Measurements from ENCODE around the gene ARHGAP6. TPM values are rescaled to one million over a fixed set of nuclear protein-coding genes. Genes with fewer than 3 reads are reported as not detected.
"Not testable (repeated sequence)": the region's sequence is repeated elsewhere in the genome, so short reads cannot be mapped to it uniquely, and the experiment has no call there.

Gene ARHGAP6
- polyA plus RNA-seq, 1 experiment, result 1.3 TPM

DNA sequence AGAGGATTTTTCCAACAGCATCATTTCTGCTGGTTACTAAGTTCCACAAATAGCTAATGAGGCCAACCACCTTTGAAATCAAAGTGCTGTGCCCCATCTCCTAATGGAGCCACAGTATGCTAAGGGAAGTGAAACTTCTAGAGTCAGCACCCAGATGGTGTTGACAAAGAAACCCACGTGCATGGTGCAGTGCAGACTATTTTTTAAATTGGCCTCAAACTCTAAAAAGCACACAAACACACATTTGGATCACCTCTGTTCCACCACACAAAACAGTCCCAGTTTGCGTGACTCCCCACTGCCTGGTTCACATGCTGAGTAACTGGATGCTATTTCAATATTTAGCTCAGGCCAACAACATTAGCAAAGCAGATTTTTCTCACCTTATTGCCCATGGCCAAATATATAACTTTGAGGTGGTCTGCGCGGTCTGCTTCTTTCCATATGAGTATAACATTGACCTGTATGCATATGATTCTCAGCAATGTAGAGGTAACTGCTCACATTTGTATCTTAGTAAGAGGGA is 302.6 kb downstream of the ARHGAP6 start:
- TF ChIP-seq, protein P1, sequence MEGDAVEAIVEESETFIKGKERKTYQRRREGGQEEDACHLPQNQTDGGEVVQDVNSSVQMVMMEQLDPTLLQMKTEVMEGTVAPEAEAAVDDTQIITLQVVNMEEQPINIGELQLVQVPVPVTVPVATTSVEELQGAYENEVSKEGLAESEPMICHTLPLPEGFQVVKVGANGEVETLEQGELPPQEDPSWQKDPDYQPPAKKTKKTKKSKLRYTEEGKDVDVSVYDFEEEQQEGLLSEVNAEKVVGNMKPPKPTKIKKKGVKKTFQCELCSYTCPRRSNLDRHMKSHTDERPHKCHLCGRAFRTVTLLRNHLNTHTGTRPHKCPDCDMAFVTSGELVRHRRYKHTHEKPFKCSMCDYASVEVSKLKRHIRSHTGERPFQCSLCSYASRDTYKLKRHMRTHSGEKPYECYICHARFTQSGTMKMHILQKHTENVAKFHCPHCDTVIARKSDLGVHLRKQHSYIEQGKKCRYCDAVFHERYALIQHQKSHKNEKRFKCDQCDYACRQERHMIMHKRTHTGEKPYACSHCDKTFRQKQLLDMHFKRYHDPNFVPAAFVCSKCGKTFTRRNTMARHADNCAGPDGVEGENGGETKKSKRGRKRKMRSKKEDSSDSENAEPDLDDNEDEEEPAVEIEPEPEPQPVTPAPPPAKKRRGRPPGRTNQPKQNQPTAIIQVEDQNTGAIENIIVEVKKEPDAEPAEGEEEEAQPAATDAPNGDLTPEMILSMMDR (IDR thresholded peaks at IDR 0.05; ENCODE audit: insufficient read depth, low read depth, low read length), result no peak
- CTCF ChIA-PET, result no interaction called here
- DNase-seq (ENCODE audit: low read depth), result no peak
- POLR2A ChIA-PET, result no interaction called here
- Histone ChIP-seq H3K27me3 (ENCODE audit: control insufficient read depth, insufficient read depth, low read length) (no peaks in the 10 kb centered on the region), H3K36me3 (ENCODE audit: control insufficient read depth, insufficient read depth, low read length) (no peaks in the 10 kb centered on the region), H3K4me3 (ENCODE audit: low read depth, low read length) (no peak overlapping the region)

DNA sequence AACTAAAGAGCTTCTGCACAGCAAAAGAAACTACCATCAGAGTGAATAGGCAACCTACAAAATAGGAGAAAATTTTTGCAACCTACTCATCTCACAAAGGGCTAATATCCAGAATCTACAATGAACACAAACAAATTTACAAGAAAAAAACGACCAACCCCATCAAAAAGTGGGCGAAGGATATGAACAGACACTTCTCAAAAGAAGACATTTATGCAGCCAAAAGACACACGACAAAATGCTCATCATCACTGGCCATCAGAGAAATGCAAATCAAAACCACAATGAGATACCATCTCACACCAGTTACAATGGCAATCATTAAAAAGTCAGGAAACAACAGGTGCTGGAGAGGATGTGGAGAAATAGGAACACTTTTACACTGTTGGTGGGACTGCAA is 304.1 kb downstream of the ARHGAP6 start:
- H3K27me3 ChIP-seq (ENCODE audit: control insufficient read depth, insufficient read depth, low read length); H3K36me3 ChIP-seq (ENCODE audit: control insufficient read depth, insufficient read depth, low read length); POLR2A ChIA-PET; DNase-seq (ENCODE audit: low read depth); H3K4me3 ChIP-seq (ENCODE audit: low read depth, low read length); CTCF ChIA-PET: not testable (repeated sequence)

DNA sequence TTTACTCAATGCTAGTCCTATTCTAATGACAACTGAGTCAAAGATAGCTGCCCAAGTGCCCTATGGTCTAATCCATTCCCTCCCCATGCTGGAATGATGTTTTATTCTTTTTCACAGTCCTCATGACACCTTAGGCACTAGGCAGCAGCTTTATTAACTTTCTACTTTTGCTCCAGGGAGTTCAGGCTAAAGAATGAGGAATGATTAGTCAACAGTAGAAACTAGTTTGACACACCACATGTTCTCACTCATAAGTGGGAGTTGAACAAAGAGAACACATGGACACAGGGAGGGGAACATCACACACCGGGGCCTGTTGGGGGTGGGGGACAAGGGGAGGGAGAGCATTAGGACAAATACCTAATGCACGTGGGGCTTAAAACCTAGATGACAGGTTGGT is 309.8 kb downstream of the ARHGAP6 start:
- POLR2A ChIA-PET; H3K4me3 ChIP-seq (ENCODE audit: low read depth, low read length); CTCF ChIA-PET; DNase-seq (ENCODE audit: low read depth); H3K36me3 ChIP-seq (ENCODE audit: control insufficient read depth, insufficient read depth, low read length); H3K27me3 ChIP-seq (ENCODE audit: control insufficient read depth, insufficient read depth, low read length): not testable (repeated sequence)

DNA sequence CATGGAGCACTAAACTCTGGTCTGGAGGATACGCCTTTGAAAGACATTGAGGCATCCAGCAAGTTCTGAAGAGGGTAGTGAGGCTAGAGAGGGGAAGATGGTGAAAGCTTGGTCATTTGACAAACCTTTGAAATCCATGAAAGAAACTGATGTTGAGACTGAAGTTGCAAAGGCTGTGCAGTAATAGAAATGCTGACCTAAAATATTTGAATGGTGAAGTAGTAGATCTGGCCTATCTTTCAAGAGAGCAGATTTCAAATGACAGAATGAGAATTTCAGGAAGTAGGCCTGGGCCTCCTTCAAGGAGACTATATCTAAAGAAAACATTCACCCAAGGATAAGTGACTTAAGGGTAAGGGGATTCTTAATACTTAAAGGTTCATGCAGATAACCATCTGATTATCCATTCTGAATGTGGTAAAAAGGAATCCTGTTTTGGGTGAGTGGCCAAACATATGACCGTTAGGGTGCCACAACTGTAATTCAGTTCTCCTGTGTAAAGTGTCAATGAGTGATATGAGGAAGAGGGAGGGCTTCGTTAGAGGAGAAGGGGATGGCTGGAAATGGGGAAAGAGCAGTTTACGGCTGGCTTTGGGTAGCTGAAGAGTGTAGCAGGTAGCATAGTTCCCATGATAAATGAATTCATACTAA is 310.3 kb downstream of the ARHGAP6 start:
- no peaks in the 10 kb centered on the region for H3K27me3 ChIP-seq (ENCODE audit: control insufficient read depth, insufficient read depth, low read length)
- H3K36me3 ChIP-seq (ENCODE audit: control insufficient read depth, insufficient read depth, low read length), result no peaks in the 10 kb centered on the region
- POLR2A ChIA-PET, result no interaction called here
- no peak for DNase-seq (ENCODE audit: low read depth)
- TF ChIP-seq, protein P1 (IDR thresholded peaks at IDR 0.05; ENCODE audit: insufficient read depth, low read depth, low read length), result no peak
- no peak overlapping the region for H3K4me3 ChIP-seq (ENCODE audit: low read depth, low read length)
- CTCF ChIA-PET, result no interaction called here

DNA sequence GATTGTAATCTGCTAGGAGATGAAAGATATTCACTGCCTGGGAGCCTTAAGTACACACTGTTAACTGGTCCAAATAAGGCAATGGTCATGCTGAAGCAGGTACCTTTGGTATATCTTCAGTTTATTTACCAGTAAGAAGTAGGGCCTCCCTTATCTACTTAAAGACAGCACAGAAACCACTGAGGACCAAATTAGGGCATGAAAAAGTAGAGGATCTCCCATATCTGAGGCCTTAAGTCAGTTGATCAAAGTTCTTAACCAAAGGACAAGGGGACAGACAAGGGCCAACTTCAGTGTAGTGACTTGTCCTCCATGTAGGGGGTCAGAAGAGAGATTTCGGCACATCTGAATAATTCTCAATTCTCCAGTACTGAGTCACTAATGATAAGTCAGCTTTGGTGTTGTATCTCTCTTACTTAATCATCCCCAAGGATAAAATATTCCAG is 313.4 kb downstream of the ARHGAP6 start:
- no peak for DNase-seq (ENCODE audit: low read depth)
- TF ChIP-seq, protein P1 (IDR thresholded peaks at IDR 0.05; ENCODE audit: insufficient read depth, low read depth, low read length), result no peak
- no peak overlapping the region for H3K4me3 ChIP-seq (ENCODE audit: low read depth, low read length)
- POLR2A ChIA-PET, result no interaction called here
- H3K27me3 ChIP-seq (ENCODE audit: control insufficient read depth, insufficient read depth, low read length), result no peaks in the 10 kb centered on the region
- CTCF ChIA-PET, result no interaction called here
- H3K36me3 ChIP-seq (ENCODE audit: control insufficient read depth, insufficient read depth, low read length), result no peaks in the 10 kb centered on the region

DNA sequence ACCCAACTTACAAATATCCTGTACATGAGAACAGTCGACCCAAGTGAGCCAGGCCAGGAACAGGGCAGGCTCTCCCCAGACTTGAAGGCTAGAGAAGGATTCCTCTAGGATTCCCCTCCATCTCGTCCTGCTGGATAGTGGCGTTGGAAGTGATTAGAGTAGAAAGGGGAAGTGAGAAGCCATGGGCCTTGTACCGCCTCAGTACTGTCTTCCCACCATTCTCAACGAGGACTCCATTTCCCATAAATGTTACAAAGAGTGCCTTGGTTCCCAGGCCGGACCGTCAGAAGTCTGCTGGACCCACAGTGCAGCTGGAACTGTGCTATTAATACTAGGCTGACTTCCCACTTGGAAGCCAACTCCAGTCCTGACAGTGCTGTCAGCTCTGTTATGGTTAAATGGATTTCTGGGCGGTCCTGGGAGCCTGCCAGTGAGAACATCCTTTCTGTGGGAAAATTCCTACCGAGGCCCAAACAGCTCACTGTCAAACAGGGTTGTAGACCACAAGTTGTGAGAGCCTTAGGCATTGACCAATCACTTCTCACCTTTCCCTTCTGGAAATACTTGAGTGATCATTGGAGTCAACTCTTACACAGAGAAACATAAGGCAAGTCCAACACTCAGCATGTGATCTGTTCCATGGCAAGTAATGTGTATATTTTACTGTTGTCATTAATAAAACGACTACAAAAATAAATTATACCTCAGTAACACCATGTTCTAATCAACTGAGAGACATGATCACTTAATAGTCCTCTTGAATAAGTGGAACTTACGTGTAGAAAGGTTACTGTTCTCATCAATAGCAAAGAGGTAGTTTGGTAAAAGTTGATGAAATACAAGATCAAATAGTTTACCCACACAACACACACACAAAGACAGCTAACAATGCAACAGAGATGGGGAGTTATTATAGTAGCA is 314.1 kb downstream of the ARHGAP6 start:
- TF ChIP-seq, protein P1 (IDR thresholded peaks at IDR 0.05; ENCODE audit: insufficient read depth, low read depth, low read length), result no peak
- POLR2A ChIA-PET, result no interaction called here
- Histone ChIP-seq H3K27me3 (ENCODE audit: control insufficient read depth, insufficient read depth, low read length) (no peaks in the 10 kb centered on the region), H3K36me3 (ENCODE audit: control insufficient read depth, insufficient read depth, low read length) (no peaks in the 10 kb centered on the region), H3K4me3 (ENCODE audit: low read depth, low read length) (no peak overlapping the region)
- peak; percentile 44 for DNase-seq (ENCODE audit: low read depth)
- CTCF ChIA-PET, result no interaction called here

Data from BJ (cell line).